Osteoblast (primary cell): Measurements from ENCODE around the gene SLC6A2. TPM values are rescaled to one million over a fixed set of nuclear protein-coding genes. Genes with fewer than 3 reads are reported as not detected.
"Not testable (repeated sequence)": the region's sequence is repeated elsewhere in the genome, so short reads cannot be mapped to it uniquely, and the experiment has no call there.

Experiments used
- DNase-seq: peaks from one replicate; pipeline ENCODE4 v3.0.0; 2011; ENCODE audit warnings: low spot score, mixed read lengths; ENCODE audit not compliant: insufficient read length; ENCODE audit errors: missing footprints
- H2AFZ ChIP-seq: 2 replicates; pipeline ENCODE4 v1.6.0; 2011; ENCODE audit warnings: mild to moderate bottlenecking, low read length
- H3K27ac ChIP-seq: 2 replicates; pipeline ENCODE4 v1.5.1; 2011; ENCODE audit warnings: mild to moderate bottlenecking, low read depth, low read length, moderate library complexity
- H3K27me3 ChIP-seq: 2 replicates; pipeline ENCODE4 v1.6.0; 2012; ENCODE audit warnings: mild to moderate bottlenecking, control low read depth, inconsistent platforms, low read length, moderate library complexity; ENCODE audit not compliant: insufficient read depth
- H3K36me3 ChIP-seq: 2 replicates; pipeline ENCODE4 v1.5.1; 2011; ENCODE audit warnings: mild to moderate bottlenecking, low read length, control low read depth, moderate library complexity; ENCODE audit not compliant: insufficient read depth
- H3K4me1 ChIP-seq: 2 replicates; pipeline ENCODE4 v1.5.1; 2011; ENCODE audit warnings: mild to moderate bottlenecking, low read length, control low read depth, moderate library complexity; ENCODE audit not compliant: insufficient read depth
- H3K4me2 ChIP-seq: 2 replicates; pipeline ENCODE4 v1.6.0; 2011; ENCODE audit warnings: mild to moderate bottlenecking, low read length; ENCODE audit not compliant: insufficient read depth
- H3K4me3 ChIP-seq: fragments of 200-600 bp; sonication (generic); 3 replicates; pipeline ENCODE4 v1.5.1; 2012; ENCODE audit warnings: mild to moderate bottlenecking, low read length, inconsistent platforms; ENCODE audit not compliant: insufficient read depth
- H3K79me2 ChIP-seq: 2 replicates; pipeline ENCODE4 v1.6.0; 2012; ENCODE audit warnings: mild to moderate bottlenecking, low read length, control low read depth, inconsistent platforms; ENCODE audit not compliant: insufficient read depth
- H3K9me3 ChIP-seq: 2 replicates; pipeline ENCODE4 v1.5.1; 2011; ENCODE audit warnings: low read depth, low read length, control low read depth
- H4K20me1 ChIP-seq: 2 replicates; pipeline ENCODE4 v1.6.0; 2012; ENCODE audit warnings: mild to moderate bottlenecking, low read length, control low read depth; ENCODE audit not compliant: insufficient read depth
- total RNA-seq: library from RNA; depleted of rRNA; stranded (reverse); fragments of >200 nt; gene quantifications from 2 replicates; pipeline ENCODE4 v1.2.3, GENCODE V29; 2012
- TF ChIP-seq, protein P1 (sequence below): IDR thresholded peaks from 2 replicates; pipeline ENCODE4 v1.5.1; 2011; ENCODE audit warnings: mild to moderate bottlenecking, low read depth, low read length, moderate library complexity; ENCODE audit errors: extremely low read depth

SLC6A2 gene
- total RNA-seq = not detected in 2 replicates

DNA sequence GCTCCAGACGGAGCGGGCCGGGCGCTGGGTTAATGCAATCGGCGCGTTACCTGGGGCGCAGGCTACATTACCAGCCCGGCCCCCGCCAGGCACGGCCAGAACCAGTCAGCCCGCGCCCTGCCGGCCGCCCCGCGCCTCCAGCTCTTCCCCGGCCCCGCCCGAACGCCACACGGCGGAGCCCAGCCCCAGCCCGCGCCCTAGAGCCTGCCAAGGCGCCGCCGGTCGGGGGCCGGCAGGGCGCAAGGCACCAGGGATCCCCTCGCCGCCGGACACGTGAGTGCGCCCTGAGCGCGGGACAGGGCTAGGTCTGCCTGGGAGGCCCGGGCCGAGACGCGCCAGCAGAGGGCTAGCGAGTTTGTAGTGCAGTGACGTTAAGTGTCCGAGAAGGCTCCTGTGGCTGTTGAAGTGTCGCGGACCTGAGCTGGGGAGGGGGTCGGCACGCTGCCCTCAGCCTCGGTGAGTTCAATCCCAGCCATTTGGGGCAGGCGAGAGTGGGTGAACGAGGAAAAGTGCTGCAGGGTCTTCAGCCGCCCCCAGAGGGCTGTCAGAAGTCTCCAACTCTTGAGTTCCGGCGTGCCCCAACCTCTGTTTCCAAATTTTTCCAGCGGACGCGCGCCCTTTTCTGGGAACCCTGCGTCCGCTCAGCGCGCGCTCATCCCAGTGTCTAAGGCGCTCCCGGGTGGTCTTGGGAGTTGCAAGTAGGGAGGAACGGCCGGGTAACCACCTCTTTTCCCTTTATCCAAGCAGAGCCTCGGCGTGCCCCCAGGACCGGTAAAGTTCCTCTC, at the start of gene SLC6A2:
Gene SLC6A2, plus strand, starts transcription at position 92 of the 785 bp plus-strand sequence. CDS start 707 bp downstream, outside the sequence.
- H3K9me3 ChIP-seq = no peaks in the 10 kb centered on the region
- no peak for DNase-seq
- no peaks in the 10 kb centered on the region for H3K4me1 ChIP-seq
- H3K4me3 ChIP-seq = no peak within 1 kb of the TSS
- peaks cover 61% of the 10 kb centered on the region for H3K27me3 ChIP-seq
- no peaks in the 10 kb centered on the region for H3K79me2 ChIP-seq
- TF ChIP-seq, protein P1, sequence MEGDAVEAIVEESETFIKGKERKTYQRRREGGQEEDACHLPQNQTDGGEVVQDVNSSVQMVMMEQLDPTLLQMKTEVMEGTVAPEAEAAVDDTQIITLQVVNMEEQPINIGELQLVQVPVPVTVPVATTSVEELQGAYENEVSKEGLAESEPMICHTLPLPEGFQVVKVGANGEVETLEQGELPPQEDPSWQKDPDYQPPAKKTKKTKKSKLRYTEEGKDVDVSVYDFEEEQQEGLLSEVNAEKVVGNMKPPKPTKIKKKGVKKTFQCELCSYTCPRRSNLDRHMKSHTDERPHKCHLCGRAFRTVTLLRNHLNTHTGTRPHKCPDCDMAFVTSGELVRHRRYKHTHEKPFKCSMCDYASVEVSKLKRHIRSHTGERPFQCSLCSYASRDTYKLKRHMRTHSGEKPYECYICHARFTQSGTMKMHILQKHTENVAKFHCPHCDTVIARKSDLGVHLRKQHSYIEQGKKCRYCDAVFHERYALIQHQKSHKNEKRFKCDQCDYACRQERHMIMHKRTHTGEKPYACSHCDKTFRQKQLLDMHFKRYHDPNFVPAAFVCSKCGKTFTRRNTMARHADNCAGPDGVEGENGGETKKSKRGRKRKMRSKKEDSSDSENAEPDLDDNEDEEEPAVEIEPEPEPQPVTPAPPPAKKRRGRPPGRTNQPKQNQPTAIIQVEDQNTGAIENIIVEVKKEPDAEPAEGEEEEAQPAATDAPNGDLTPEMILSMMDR = no peak
- no peak within 1 kb of the TSS for H3K27ac ChIP-seq
- H3K36me3 ChIP-seq = no peaks in the 10 kb centered on the region
- H4K20me1 ChIP-seq = no peaks in the 10 kb centered on the region
- no peak within 1 kb of the TSS for H3K4me2 ChIP-seq
- no peak within 1 kb of the TSS for H2AFZ ChIP-seq

DNA sequence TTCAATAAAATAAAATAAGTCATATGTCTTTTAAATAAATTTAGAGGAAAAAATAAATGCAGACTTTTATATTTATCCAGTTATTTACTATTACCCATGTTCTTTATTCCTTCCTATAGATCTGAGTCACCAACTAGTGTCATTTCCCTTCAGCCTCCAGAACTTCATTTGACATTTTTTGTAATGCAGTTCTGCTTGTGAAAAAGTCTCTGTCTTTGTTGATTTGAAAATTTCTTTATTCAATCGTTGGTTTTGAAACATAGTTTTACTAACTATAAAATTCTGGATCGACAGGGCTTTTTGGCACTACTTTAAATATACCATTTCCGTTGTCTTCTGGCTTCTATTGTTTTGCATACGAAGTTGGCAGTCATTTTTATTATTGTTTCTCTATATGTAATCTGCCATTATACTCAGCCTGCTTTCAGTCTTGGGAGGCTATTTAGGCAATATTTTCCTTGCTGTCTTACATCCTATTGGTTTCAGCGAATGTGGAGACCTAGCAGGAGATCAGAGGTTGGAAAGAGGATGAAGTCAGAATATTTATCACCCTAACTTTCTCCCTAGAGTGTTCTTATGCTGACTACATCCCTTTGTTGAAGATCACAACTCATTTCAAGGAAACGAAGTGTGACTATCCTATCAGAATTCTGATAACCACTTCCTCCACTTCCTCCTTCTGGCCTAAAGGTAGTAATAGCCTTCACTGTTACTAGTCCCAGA, 42.0 kb upstream of the SLC6A2 start:
- no peak for DNase-seq
- Histone ChIP-seq H4K20me1 (no peaks in the 10 kb centered on the region), H2AFZ (no peak overlapping the region), H3K79me2 (no peaks in the 10 kb centered on the region), H3K27me3 (no peaks in the 10 kb centered on the region), H3K4me1 (no peaks in the 10 kb centered on the region), H3K9me3 (no peaks in the 10 kb centered on the region), H3K27ac (no peak overlapping the region), H3K4me3 (no peak overlapping the region), H3K36me3 (no peaks in the 10 kb centered on the region), H3K4me2 (no peak overlapping the region)
- TF ChIP-seq, protein P1 = no peak

DNA sequence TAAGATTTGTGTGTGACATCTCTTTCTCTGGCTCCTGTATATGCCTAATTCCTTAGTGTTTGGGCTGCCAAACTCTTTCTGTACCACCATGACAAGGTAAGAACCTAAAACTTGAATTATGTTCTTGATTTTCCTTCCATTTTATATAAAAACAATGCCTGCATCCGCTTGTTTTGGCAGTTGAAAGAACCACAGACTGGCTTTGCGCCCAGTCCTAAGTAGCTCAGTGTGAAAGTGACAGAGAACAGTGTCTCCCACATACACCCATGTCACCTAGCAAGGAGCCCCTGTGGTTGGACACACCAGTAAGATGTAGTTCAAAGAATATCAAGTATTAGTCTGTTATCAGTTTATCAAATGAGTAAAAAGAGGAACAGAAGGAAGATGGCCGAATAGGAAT, 40.7 kb upstream of the SLC6A2 start:
- Histone ChIP-seq H3K4me1 (no peaks in the 10 kb centered on the region), H3K79me2 (no peaks in the 10 kb centered on the region), H2AFZ (no peak overlapping the region), H3K4me2 (no peak overlapping the region), H3K36me3 (no peaks in the 10 kb centered on the region), H3K27ac (no peak overlapping the region), H3K27me3 (no peaks in the 10 kb centered on the region), H3K9me3 (no peaks in the 10 kb centered on the region), H3K4me3 (no peak overlapping the region), H4K20me1 (no peaks in the 10 kb centered on the region)
- TF ChIP-seq, protein P1 = no peak
- no peak for DNase-seq

DNA sequence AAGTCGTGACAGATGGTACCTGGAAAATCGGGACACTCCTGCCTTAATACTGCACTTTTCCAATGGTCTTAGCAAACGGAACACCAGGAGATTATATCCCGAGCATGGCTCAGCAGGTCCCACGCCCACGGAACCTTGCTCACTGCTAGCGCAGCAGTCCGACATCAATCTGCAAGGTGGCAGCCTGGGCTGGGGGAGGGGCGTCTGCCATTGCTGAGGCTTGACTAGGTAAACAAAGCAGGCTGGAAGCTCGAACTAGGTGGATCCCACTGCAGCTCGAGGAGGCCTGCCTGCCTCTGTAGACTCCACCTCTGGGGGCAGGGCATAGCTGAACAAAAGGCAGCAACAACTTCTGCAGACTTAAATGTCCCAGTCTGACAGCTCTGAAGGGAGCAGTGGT, 40.1 kb upstream of the SLC6A2 start:
- H3K4me3 ChIP-seq, H2AFZ ChIP-seq, H3K27ac ChIP-seq, H3K9me3 ChIP-seq, H3K4me1 ChIP-seq, DNase-seq, H3K4me2 ChIP-seq, H3K36me3 ChIP-seq, H4K20me1 ChIP-seq, H3K27me3 ChIP-seq, H3K79me2 ChIP-seq: not testable (repeated sequence)
